ENCODE measurements around the gene CD38.
"Not testable (repeated sequence)": the region's sequence is repeated elsewhere in the genome, so short reads cannot be mapped to it uniquely, and the experiment has no call there.

Gene CD38

DNA sequence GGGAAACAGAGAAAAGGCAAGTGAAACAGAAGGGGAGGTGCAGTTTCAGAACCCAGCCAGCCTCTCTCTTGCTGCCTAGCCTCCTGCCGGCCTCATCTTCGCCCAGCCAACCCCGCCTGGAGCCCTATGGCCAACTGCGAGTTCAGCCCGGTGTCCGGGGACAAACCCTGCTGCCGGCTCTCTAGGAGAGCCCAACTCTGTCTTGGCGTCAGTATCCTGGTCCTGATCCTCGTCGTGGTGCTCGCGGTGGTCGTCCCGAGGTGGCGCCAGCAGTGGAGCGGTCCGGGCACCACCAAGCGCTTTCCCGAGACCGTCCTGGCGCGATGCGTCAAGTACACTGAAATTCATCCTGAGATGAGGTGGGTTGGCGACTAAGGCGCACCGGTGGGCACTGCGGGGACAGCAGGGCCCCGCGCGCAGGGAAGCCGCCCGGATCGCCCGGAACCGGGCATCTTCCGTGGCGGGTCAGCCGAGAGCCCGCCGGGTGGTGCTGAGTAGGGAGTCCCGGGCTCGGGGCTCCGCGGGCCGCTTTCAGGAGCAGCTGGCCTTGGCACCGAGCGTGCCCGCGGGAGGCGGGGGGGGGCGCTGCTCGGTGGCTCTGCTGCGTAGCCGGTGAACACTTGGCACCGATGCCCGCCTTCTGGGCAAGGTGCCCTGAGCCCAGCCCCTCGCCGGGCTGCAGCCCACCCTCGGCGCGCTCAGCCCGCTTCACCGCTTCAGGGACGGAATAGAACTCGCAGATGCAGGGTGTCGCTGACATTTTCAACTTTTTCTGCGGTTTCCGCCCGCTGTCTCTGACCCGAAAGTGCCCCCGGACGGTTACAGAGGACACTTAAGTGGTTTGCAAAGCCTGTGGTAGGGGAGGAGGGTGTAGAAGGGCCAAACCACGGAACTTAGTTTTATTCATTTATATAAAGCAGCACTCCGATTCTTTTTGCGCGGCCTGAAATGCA is at the start of gene CD38:
Gene CD38 (plus strand): TSS at position 40 of the 953 bp plus-strand sequence. CDS start 87 bp downstream, at position 127.
- peak; percentile 47 for DNase-seq

DNA sequence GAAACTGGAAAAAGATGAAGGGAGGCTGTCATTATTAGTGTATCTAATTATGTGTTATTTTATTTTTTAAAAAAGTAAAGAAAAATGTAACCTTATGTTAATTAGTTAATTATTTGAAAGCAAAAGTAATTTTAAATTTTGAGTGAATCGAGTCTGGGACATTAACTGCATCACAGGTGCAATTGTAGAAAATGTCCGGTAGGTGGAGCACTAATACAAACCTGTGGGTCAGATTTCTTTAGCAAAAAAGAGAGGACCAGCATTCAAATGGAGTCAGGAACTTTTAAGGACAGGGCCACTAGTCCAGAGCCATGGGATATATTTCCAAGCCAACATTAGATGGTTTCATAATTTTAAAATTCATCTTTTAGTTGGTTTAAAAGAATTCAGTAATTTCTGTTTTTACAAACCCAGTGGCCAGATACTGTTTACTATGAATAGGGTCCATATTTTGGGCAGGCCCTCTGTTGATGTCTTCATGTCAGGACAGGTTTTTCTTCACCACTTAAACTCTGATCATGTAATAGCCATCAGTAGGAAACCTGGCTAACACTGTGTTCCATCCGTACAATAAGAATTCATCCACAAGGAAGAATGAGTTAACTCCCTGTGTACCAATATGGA is 48.1 kb upstream of the CD38 start:
- DNase-seq, result peak; percentile 23

DNA sequence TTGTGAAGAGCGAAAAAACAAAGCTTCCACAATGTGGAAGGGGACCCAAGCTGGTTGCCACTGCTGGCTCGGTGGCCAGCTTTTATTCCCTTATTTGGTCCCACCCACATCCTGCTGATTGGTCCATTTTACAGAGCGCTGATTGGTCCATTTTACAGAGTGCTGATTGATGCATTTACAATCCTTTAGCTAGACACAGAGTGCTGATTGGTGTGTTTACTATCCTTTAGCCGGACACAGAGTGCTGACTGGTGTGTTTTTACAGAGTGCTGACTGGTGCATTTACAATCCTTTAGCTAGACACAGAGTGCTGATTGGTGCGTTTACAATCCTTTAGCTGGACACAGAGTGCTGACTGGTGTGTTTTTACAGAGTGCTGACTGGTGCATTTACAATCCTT is 45.1 kb upstream of the CD38 start:
- not testable (repeated sequence) for DNase-seq

DNA sequence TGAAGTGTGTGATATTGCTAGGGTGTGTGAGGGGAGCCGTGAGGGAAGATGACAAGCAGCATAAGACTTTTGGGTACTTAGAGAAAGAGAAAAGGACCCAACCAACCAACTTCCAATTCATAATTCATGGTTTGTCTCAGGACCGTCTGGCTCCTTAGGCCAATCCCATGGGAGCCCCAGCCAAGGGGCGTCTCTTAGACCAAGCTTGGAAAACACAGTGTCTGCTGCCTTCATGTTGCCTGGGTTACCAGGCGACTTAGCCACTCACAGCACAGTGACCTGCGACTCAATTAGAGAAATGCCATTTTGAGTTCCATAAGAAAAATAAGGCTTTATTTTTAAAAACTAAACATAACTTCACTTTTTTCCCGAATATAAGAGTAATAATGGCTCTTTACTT is 42.6 kb upstream of the CD38 start:
- no peak for DNase-seq

DNA sequence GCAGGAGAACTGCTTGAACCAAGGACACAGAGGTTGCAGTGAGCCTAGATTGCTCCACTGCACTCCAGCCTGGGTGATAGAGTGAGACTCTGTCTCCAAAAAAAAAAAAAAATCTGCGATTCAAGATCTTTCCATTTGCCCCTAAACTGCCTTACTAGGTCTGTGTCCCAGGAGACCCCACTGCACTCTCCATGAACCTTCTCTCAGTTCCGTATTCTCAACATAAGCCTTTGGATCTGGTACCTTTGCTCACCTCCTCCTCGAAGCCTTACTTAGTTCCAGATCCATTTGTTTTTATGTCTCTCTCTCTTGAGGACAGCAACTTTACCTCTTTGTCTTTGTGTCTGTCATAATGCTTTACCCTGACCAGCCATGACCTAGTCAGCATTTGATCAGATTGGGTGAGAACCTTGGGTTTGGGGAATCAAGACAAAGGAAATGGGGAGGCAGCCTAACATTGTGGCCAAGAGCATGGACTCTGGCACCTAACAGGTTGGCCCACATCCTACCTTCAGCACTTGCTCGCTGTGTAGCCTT is 41.5 kb upstream of the CD38 start:
- no peak for DNase-seq

DNA sequence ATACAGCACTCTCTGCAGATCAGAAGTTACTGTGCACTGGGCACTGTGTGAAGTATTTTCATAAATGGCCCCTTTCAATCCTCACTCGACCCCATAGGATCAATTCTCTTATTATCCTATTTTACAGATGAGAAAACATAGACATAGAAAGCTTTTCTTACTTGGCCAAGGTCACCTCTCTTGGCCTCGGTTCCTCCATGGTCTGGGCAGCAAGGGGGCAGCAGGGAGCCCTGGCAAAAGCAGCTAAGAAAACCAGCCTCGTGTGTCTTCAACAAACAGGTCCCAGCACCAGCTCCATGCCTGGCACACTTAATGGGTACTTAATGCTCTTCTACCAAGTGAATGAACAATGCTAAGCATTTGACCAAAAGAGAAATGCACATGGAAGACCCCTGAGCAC is 40.9 kb upstream of the CD38 start:
- DNase-seq, result no peak

DNA sequence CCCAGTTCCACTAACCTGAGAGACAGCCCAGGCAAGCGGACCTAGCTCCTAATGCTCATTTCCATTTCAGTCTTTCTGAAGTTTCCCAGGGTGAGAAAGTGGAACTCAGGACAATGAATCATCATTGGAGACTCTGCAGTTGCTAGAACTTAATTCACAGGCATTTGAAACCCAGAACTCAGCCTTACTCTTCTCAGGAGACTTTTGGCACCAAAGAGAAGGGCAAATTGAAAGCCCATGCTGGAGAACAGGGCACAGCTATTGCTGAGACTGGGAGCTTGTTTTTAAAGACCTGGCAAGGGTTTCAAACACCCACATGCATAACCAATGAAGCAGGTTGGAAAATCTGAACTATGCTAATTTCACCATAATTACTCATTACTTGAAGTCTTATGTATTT is 39.3 kb upstream of the CD38 start:
- no peak for DNase-seq

DNA sequence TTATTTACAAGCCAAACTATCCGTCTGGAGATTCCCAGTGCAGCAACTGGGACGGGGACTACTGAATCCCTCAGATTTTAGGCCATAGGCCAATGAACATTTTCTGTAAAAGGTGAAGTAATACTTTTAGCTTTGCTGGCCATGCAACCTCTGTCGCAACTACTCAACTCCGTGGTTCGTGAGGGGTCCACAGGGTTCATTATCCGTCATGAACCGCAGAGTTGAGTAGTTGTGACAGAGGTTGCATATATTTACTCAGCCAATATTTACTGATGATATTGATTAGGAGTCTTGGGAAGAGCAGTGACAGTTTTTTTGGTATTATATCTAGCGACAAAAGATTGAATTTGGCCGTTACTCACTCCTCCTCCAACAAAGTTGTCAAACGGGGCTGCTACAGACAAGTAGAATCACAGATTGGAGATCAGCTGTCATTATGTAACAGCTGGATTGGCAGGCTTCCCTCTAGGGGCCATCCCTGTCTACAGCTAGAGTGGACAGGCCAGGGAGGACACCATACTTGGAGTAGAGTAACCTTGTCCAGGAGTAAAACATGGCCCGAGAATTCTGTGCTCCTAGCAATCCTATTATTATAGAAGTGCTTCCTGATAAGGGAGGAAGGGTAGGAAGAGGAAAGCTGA is 37.2 kb upstream of the CD38 start:
- no peak for DNase-seq

DNA sequence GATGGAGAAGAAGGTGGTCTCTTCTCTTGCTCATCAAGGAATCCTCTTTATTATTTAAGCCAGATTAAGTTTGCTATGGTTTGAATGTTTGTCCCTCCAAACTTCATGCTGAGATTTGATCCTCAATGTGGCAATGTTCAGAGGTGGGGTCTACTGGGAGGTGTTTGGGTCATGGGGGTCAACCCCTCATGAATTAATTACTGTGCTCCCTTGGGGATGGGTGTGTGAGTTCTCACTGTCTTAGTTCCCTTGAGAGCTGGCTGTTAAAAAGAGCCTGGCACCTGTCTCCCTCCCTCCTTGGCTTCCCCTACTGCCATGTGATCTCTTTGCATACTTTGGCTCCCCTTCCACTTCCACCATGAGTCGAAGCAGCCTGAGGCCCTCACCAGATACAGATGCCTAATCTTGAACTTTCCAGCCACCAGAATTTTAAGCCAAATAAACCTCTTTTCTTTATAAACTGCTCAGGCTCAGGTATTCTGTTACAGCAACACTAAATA is 36.0 kb upstream of the CD38 start:
- DNase-seq, result no peak

DNA sequence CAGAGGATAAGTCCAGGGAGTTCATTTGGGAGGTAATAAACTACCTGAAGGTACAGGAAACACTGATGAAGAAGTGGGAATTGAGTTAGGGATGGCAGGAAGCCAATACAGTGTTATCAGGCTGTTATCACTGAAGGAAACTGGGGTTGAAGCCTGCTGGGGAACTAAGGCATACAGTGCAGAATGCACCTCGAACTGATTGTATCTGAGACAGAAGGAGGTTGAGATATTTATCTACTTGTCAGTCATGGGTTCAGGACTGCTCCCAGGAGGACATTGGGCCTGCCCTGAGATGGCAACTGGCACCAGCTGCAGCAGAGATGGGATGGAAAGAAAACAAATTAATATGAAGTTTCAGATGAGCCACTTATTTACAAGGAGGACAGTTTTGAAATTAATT is 35.5 kb upstream of the CD38 start:
- DNase-seq, result no peak

DNA sequence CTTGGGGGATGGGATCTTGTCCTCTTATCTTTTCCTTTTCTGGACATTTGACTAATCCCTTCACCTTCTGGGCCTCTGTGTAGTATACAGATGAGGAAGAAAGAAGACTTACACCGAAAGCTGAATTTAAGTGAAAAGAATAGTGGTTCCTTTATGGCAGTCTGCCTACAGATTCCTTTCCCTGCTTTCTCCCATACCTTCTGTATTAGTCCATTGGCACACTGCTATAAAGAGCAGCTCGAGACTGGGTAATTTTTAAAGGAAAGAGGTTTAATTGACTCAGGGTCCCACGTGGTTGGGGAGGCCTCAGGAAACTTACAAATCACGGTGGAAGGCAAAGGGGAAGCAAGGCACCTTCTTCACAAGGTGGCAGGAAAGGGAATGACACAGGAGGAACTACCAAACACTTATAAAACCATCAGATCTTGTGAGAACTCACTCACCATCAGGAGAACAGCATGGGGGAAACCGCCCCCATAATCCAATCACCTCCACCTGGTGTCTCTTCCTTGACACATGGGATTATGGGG is 34.0 kb upstream of the CD38 start:
- DNase-seq, result no peak

DNA sequence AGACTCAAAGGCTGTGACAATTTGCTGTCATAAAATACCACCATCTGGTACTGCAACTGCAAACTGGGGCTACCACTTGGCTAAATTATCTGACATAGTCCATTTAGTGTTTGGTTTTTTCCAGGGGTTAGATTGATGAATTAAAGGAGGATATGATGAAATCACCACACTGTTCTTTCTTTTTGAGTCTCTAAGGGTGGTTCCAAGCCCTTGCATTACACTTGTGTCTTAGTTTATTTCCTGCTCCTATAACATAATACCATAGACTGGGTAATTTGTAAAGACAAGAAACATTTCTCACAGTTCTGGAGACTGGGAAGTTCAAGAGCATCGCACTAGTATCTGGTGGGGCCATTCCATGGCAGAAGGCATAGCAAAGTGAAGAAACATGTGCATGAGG is 32.0 kb upstream of the CD38 start:
- no peak for DNase-seq

DNA sequence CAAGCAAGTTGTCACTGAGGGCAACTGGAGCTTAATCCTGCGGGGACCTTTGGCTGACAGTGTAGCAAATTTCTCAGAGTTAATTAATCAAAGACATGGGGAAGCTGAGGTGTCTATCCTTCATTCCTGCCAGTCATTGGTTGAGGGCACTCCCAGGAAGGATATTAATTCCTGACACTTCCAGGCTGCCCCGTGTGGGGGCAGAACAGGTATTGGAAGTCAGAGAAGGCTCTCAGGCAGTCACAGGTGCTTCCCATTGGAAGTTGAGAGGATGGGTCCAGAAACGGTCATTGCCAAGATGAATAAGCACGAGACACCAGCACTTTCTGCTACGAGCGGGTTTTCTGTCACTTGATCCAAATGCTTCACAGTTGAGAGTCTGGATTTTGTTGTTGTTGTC is 29.1 kb upstream of the CD38 start:
- no peak for DNase-seq

DNA sequence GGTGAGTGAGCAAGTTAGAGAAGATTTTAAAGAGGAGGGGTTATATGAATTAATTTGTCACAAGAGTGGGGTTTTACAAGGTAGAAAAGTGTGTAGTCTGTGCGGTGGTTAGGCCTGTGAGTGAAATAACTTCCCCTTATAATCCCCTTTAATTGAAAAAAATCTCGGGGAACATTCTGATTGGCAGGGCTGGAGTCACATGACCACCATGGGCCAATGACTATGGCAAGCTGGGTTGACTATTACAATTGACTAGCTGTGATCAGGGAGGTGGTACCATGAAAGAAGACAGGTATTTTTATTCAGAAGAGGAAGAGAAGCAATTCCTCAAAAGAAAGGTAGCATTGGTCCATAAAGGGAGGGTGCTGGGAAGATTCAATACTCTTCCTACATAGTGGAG is 27.0 kb upstream of the CD38 start:
- DNase-seq, result no peak

DNA sequence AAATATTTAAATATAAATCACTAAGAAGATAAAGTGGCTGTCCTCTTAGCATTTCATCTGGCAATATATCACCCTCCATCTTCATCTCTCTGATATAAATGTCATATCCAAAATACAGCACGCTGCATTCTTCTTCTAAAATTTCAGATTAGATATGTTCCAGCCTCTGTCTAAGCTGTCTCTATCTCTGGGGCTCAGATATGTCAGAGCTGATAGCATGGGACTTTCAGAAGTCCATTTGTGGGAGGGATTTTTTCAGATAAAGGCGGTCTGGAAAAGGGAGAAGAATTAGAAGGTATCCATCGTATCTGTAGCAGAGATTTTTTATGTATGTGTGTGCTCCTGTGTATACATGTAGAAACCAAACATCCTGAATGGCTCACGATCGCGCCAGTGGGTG is 25.0 kb upstream of the CD38 start:
- no peak for DNase-seq

DNA sequence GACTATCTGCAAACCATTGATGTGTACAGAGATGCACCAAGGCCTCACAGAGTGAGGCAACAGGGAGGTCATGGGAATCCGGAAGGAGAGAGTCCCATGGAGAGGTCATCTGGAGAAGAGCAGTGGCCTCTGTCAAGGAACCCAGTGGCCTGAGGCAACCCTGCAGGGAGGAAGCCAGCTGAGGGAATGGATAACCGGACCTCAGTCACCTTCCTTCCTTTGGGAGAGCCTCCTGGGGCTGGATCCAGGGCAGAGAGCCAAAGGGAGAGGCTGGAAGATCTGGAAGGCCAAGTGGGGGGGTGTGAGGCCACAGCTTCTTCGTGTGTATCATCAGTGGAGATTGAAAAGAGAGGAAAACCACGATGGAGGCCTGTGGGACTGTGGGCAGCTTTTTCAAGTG is 24.3 kb upstream of the CD38 start:
- no peak for DNase-seq

DNA sequence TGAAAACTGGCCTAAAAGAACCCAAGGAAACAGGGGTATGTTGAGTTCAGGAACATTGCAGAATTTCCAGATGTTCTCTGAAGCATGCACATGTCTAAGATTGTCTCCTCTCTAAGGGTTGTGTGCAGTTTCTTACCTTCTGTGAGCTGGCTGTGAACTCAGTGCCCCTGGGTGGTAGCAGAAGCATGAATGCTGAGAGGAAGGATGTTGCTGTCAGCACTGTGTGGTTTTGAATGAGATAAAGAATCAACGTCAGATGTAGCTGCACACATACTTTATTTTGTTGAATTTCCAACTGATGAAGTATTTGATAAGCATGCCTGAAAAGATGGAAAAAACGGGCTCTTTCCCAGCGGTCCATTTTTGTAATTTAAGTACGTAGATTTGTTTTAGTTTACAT is 23.8 kb upstream of the CD38 start:
- peak; percentile 46 for DNase-seq

DNA sequence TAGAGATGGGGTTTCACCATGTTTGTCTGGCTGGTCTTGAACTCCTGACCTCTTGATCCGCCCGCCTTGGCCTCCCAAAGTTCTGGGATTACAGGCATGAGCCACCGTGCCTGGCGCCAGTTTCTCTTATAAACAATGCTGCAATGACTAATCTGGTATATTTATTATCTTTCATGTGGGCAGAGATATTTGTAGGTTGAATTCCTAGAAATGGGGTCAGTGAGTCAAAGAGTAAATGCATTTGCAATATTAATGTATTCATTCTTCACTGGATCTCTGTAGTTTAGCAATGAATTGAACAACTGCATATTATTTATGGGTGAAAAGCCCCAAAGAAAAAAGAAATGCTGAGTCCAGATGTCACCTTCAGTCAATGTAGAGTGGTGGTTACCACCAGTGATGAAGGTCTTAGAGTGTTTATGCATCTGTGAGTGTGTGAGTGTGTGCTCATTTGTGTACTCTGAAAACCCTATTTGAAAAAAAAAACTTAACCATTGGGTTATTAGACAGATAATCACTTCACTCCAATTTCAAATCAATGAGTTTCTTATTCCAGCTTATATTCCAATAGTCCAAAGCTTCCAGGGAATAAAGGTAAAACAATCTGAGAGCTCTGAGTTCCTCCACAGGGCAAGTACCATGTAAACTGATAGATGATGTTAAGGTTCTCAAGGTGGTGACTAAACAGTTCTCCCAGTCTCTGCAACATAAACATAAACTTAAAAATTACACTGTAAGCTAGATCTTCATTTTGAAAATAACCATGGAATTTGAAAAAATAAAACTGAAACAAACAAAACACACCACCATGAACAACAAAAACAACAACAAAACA is 22.6 kb upstream of the CD38 start:
- peak; percentile 23 for DNase-seq

DNA sequence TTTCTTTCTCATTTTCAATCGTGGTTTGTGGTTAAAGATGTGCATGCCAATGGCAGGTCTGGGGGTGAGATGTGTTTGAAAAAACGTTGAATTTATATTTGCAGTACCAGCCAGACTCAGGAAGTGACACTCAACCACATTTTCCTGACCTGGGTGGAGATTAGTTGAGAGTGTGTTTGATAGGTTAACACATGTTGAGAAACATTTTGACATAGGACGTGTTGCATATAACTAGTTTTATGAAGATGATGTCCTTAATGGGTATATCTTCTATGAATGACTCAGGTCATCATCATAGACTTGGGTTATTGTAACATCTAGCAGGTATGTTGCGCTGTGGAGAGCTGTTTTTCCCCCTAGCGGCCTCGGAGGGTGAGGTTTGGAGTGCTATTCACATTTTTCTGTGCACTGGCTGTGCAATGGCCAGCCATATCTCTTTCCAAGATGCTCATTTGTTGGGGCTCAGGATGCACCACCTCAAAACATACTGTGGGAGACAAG is 21.7 kb upstream of the CD38 start:
- peak; percentile 70 for DNase-seq

DNA sequence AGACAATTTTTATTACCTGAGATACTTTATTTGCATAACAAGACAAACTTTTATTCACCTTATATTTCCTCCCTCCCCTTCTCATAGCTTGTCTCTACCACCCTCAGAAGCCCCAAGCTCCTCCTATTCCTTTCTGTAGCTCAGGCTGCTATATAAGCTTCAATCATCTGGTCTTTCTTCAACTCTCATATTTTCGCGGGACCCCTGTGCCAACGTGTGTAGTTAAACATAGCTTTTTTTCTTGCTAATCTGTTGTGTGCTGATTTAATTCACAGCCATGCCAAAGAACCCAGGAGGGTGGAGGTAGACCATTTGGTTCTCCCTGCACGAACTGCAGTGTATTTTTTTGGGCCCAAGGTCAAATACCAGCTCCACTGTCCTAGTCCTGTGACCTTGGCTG is 21.1 kb upstream of the CD38 start:
- DNase-seq, result no peak

DNA sequence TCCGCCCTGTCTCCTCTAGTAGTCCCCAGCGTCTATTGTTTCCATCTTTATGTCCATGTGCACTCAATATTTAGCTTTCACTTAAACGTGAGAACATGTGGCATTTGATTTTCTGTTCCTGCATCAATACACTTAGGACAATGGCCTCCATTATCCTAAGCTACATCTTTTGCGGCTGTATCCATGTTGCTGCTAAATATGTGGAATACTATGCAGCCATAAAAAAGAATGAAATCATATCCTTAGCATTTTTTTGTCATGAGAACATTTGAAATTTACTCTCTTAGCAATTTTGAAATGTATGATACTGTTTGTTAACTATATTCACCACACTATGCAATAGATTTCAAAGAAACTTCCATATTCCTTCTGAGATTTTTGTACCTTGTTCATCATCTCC is 19.8 kb upstream of the CD38 start:
- no peak for DNase-seq

DNA sequence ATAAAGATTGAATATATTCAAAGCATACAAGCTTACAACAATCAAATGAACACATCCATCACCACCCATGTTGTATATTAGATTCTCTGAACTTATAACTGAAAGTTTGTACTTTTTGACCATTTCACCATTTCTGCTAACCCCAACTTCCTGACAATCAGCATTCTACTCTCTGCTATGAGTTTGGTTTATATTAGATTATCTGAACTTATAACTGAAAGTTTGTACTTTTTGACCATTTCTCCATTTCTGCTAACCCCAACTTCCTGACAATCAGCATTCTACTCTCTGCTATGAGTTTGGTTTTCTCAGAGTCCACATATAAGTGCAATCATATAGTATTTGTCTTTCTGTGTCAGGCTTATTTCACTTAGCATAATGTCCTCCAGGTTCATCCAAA is 15.7 kb upstream of the CD38 start:
- DNase-seq, result not testable (repeated sequence)
